GM06990 (cell line): ENCODE data around the gene MELTF.

Experiments
- DNase-seq: peaks from one replicate; pipeline ENCODE4 v3.0.0-alpha.2; 2011; ENCODE audit not compliant: insufficient read length; ENCODE audit errors: extremely low read depth
- H3K27me3 ChIP-seq: replicated peaks from 2 replicates; pipeline ENCODE4 v1.6.0; 2011; ENCODE audit warnings: low read length; ENCODE audit not compliant: control insufficient read depth, insufficient read depth
- H3K36me3 ChIP-seq: 2 replicates; pipeline ENCODE4 v1.5.1; 2011; ENCODE audit warnings: low read length; ENCODE audit not compliant: control insufficient read depth, insufficient read depth
- H3K4me3 ChIP-seq: replicated peaks from 2 replicates; pipeline ENCODE4 v1.5.1; 2011; ENCODE audit warnings: low read depth, mild to moderate bottlenecking, control low read depth, low read length
- TF ChIP-seq, protein P1 (sequence below): IDR thresholded peaks from 2 replicates; pipeline ENCODE4 v1.5.1; 2011; ENCODE audit warnings: low read length, control low read depth, mild to moderate bottlenecking, inconsistent platforms; ENCODE audit not compliant: insufficient read depth, poor library complexity, severe bottlenecking

The MELTF gene

GRCh38 chr3:197019021-197019420, 10.6 kb downstream of the MELTF start:
- H3K36me3 ChIP-seq = no peaks in the 10 kb centered on the region
- DNase-seq = no peak
- no peak overlapping the region for H3K4me3 ChIP-seq
- no peaks in the 10 kb centered on the region for H3K27me3 ChIP-seq
- TF ChIP-seq, protein P1, sequence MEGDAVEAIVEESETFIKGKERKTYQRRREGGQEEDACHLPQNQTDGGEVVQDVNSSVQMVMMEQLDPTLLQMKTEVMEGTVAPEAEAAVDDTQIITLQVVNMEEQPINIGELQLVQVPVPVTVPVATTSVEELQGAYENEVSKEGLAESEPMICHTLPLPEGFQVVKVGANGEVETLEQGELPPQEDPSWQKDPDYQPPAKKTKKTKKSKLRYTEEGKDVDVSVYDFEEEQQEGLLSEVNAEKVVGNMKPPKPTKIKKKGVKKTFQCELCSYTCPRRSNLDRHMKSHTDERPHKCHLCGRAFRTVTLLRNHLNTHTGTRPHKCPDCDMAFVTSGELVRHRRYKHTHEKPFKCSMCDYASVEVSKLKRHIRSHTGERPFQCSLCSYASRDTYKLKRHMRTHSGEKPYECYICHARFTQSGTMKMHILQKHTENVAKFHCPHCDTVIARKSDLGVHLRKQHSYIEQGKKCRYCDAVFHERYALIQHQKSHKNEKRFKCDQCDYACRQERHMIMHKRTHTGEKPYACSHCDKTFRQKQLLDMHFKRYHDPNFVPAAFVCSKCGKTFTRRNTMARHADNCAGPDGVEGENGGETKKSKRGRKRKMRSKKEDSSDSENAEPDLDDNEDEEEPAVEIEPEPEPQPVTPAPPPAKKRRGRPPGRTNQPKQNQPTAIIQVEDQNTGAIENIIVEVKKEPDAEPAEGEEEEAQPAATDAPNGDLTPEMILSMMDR = no peak

DNA sequence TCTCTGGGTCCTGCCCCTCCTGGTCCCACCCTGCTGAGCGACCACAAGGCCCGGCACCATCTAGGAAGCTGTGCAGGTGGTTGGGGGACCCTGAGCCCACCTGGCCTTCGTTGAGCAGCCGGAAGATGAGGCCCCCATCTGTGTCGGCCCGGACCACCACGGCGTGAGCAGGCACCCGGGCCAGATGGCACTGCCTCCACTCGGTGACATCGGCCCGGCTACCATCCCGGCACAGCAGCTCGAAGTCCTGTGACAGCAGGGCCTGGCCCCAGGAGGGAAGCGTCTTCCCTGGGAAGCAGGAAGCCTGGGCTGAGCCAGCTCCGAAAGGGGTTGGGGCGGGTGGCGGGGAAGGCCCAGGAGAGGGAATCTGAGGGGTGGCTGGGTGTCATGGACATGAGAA, 12.6 kb downstream of the MELTF start:
- Histone ChIP-seq H3K4me3 (no peak overlapping the region), H3K36me3 (no peaks in the 10 kb centered on the region), H3K27me3 (no peaks in the 10 kb centered on the region)
- TF ChIP-seq, protein P1 = no peak
- DNase-seq = no peak

DNA sequence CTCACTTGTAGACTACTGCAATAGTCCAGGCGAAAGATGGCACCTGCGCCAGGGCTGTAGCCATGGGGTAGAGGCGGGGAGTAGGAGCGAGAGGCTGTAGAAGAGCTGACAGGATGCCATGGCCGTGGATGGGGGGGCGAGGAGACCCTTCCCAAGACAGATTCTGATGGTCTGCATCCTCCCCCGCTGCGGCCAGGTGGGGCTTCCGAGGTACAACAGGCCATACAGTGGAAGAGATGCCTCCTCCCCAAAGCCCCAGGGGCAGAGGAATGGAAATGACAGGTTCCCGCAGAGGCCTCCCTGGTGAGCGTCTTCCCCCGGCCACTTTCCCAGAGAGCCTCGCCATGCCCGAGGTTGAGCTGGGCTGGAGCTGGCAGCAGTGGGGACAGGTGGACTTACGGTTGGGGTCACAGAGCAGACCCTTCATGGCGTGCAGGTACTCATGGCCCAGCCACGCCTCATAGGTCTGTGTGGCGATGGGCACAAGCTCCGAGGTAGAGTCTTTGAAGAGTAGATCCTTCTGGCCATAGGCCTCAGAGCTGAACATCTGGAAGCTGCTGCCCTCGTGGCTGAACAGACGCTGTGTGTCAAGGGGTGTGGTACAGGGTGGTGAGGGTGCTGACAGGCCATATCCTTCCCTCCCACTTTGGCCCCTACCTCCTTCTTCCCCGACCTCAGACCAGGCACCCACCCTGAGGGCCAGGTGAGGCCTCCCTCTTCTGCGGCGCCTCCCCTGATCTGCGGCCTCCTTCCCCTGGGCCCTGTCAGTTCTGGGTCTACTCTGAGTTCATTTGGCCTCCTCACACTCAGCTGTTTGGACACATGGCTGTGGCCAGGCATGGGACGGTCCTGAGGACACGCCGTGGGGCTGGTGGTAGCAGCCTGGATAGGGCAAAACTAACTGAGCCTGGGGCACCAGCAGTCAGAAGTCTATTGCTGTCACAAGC, 13.6 kb downstream of the MELTF start:
- Histone ChIP-seq H3K4me3 (no peak overlapping the region), H3K36me3 (no peaks in the 10 kb centered on the region), H3K27me3 (no peaks in the 10 kb centered on the region)
- DNase-seq = no peak
- TF ChIP-seq, protein P1 = no peak

DNA sequence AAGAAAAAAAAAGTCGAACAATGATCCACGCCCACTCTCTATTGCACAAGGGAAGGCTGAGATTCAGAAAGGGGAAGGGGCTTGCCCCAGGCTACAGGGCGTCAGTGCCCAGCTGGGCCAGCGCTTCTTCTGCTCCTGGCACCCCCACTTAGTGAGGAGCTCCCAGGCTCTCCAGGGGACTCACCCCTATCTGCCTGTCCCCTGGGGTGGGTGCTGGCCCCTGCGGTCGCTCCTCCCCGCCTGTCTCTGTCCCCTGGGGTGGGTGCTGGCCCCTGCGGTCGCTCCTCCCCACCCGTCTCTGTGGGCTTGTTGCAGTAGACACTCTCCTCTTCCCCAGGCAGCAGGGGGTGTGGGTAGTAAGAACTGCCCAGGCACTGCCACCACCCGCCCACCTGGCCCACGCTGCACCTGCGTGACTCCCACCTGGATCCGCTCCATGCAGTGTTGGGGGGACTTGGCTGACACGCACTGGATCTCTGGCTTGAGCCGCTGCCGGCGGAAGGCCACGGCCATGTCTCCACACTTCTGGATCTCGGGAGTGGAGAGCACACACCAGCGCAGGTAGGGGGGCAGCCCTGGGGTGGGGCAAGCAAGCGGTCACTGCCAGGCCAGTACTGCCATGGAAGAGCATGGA, 14.6 kb downstream of the MELTF start:
- no peak overlapping the region for H3K4me3 ChIP-seq
- H3K36me3 ChIP-seq = no peaks in the 10 kb centered on the region
- TF ChIP-seq, protein P1 = no peak
- no peaks in the 10 kb centered on the region for H3K27me3 ChIP-seq
- DNase-seq = no peak

- DNase-seq = no peak
- no peak overlapping the region for H3K4me3 ChIP-seq
- TF ChIP-seq, protein P1 = no peak
- H3K36me3 ChIP-seq = no peaks in the 10 kb centered on the region
- no peaks in the 10 kb centered on the region for H3K27me3 ChIP-seq
Observed at GRCh38 chr3:197014024-197014423, 15.6 kb downstream of the MELTF start.
